Prostate gland (tissue), 2 donors: ENCODE results near the gene LRRC3B.
"Not testable (repeated sequence)": the region's sequence is repeated elsewhere in the genome, so short reads cannot be mapped to it uniquely, and the experiment has no call there.

Source experiments
- CTCF ChIP-seq, 4 experiments: fragments of 200-600 bp in 2 of 4; fragments of 450-650 bp in 2 of 4; sonication (generic) in 2 of 4; IDR thresholded peaks; 1 replicate in 3 of 4; 2 replicates in 1 of 4; pipeline ENCODE4 v1.5.1; 2016 to 2019; ENCODE audit warnings: antibody characterized with exemption in 4 of 4, mild to moderate bottlenecking in 2 of 4, moderate library complexity in 2 of 4
- POLR2A ChIP-seq: fragments of 450-650 bp; IDR thresholded peaks from one replicate; pipeline ENCODE4 v1.6.1; 2016; ENCODE audit warnings: antibody characterized with exemption, mild to moderate bottlenecking

GRCh38 chr3:26603311-26603710 is 19.3 kb upstream of the LRRC3B start:
- not testable (repeated sequence) for TF ChIP-seq POLR2A; CTCF (IDR thresholded peaks at IDR 0.05)
